HepG2 (cell line): ENCODE data around the gene CDKL2. TPM values are rescaled to one million over a fixed set of nuclear protein-coding genes. Genes with fewer than 3 reads are reported as not detected.
"Not testable (repeated sequence)": the region's sequence is repeated elsewhere in the genome, so short reads cannot be mapped to it uniquely, and the experiment has no call there.

Experiments used
- ATAC-seq: fragments of 200-7000 bp; cut with Tn5 transposase; 3 replicates; pipeline ENCODE4 v1.9.1; 2020; ENCODE audit warnings: mild to moderate bottlenecking, moderate library complexity
- BruUV-seq: library from RNA; stranded (reverse); fragments of 400-500 nt; replicated peaks from 2 replicates; lab custom pipeline; 2021; lab: Mats Ljungman, UMichigan
- CTCF ChIA-PET: fragments of 300-600 bp; formaldehyde crosslinking; extraction: SDS; loops from one replicate; lab custom pipeline; 2021; ENCODE audit warnings: low total read pairs, inconsistent platforms, low intra/inter-chr PET ratio; lab: Yijun Ruan, JAX
- POLR2A ChIA-PET: fragments of 350-600 bp; sonication (Branson Sonifier 250); formaldehyde crosslinking; loops from one replicate; lab custom pipeline; 2020; ENCODE audit warnings: antibody characterized with exemption, inconsistent platforms; lab: Yijun Ruan, JAX
- DNase-seq: peaks from one replicate; pipeline ENCODE4 v3.0.0-alpha.2; 2015; ENCODE audit warnings: low spot score
- FAIRE-seq: peaks from 3 replicates; lab custom pipeline; 2011; peaks lifted over from hg19 to GRCh38; lab: Jason Lieb, UNC
- H2AFZ ChIP-seq: one replicate; pipeline ENCODE4 v1.6.1; 2011; ENCODE audit warnings: low read length, inconsistent platforms
- H3K27ac ChIP-seq: fragments of 300-600 bp; 3 replicates; pipeline ENCODE4 v1.8.0; 2011; ENCODE audit warnings: mixed run types, mild to moderate bottlenecking, mixed read lengths, low read length, inconsistent platforms; ENCODE audit not compliant: insufficient read depth; ENCODE audit errors: extremely low read length
- H3K27me3 ChIP-seq, 2 experiments: fragments of 200-600 bp in 1 of 2; 2 replicates in 1 of 2; 3 replicates in 1 of 2; pipeline versions ENCODE4 v1.6.0 to v1.8.0; 2011; ENCODE audit warnings: low read length in 2 of 2, mild to moderate bottlenecking in 2 of 2, moderate library complexity in 2 of 2, inconsistent platforms in 1 of 2; ENCODE audit not compliant: insufficient read depth in 2 of 2, control insufficient read depth in 1 of 2
- H3K36me3 ChIP-seq, 2 experiments: fragments of 200-600 bp in 1 of 2; replicated peaks in 1 of 2; 2 replicates in 1 of 2; 3 replicates in 1 of 2; pipeline versions ENCODE4 v1.5.1 to v1.8.0; 2011; ENCODE audit warnings: low read length in 2 of 2, inconsistent platforms in 1 of 2; ENCODE audit not compliant: insufficient read depth in 2 of 2, control insufficient read depth in 1 of 2
- H3K4me1 ChIP-seq: 2 replicates; pipeline ENCODE4 v1.5.1; 2012; ENCODE audit warnings: low read length, inconsistent platforms; ENCODE audit not compliant: insufficient read depth
- H3K4me2 ChIP-seq: 2 replicates; pipeline ENCODE4 v1.6.0; 2011; ENCODE audit warnings: low read depth, low read length, inconsistent platforms
- H3K4me3 ChIP-seq, 3 experiments: fragments of 200-600 bp in 1 of 3; sonication (generic), shearing (Covaris generic) in 1 of 3; replicated peaks in 1 of 3; 2 replicates each; pipeline ENCODE4 v1.5.1; 2011 to 2016; ENCODE audit warnings: low read length in 3 of 3, inconsistent platforms in 2 of 3, low read depth in 2 of 3, mild to moderate bottlenecking in 2 of 3, control low read depth in 1 of 3, mixed read lengths in 1 of 3; ENCODE audit not compliant: insufficient read depth in 1 of 3
- H3K79me2 ChIP-seq: one replicate; pipeline ENCODE4 v1.6.1; 2011; ENCODE audit warnings: low read length, inconsistent platforms; ENCODE audit not compliant: insufficient read depth
- H3K9ac ChIP-seq: 2 replicates; pipeline ENCODE4 v1.6.0; 2011; ENCODE audit warnings: mild to moderate bottlenecking, low read depth, low read length, inconsistent platforms; ENCODE audit not compliant: insufficient read depth
- H3K9me3 ChIP-seq: 2 replicates; pipeline ENCODE4 v1.5.1; 2012; ENCODE audit warnings: mild to moderate bottlenecking, low read length
- H4K20me1 ChIP-seq: 2 replicates; pipeline ENCODE4 v1.6.0; 2011; ENCODE audit warnings: inconsistent platforms, mild to moderate bottlenecking, low read length, moderate library complexity; ENCODE audit not compliant: insufficient read depth
- CENPT ChIP-seq: sonication (generic); formaldehyde crosslinking; IDR thresholded peaks from 2 replicates; pipeline ENCODE4 v1.8.0; 2022; ENCODE audit warnings: low read depth, mild to moderate bottlenecking, moderate library complexity, missing genetic modification reagents
- FOSL1 ChIP-seq: sonication (generic); formaldehyde crosslinking; IDR thresholded peaks from 2 replicates; pipeline ENCODE4 v1.9.0; 2021; ENCODE audit warnings: missing genetic modification reagents, borderline replicate concordance
- FOXA3 ChIP-seq: IDR thresholded peaks from 2 replicates; pipeline ENCODE4 v1.6.1; 2016; ENCODE audit warnings: missing genetic modification reagents, missing compliant biosample characterization
- KDM1A ChIP-seq: IDR thresholded peaks from 2 replicates; pipeline ENCODE4 v1.6.1; 2016; ENCODE audit warnings: missing compliant biosample characterization
- MBD4 ChIP-seq: IDR thresholded peaks from 2 replicates; pipeline ENCODE4 v1.6.1; 2012; ENCODE audit warnings: low read length, inconsistent platforms, borderline replicate concordance
- POLR2A ChIP-seq, 2 experiments: IDR thresholded peaks; 2 replicates each; pipeline ENCODE4 v1.6.1; 2011; ENCODE audit warnings: low read depth in 2 of 2, low read length in 2 of 2, mild to moderate bottlenecking in 1 of 2, moderate library complexity in 1 of 2; ENCODE audit not compliant: insufficient read depth in 1 of 2
- RAD21 ChIP-seq: fragments of 450-650 bp; formaldehyde crosslinking; IDR thresholded peaks from 2 replicates; pipeline ENCODE4 v1.5.0; 2020; ENCODE audit warnings: mild to moderate bottlenecking
- RFXAP ChIP-seq: sonication (generic); formaldehyde crosslinking; IDR thresholded peaks from 2 replicates; pipeline ENCODE4 v1.4.0; 2020; ENCODE audit warnings: missing genetic modification reagents, borderline replicate concordance
- RNF2 ChIP-seq: fragments of 450-650 bp; conservative IDR thresholded peaks from 2 replicates; pipeline ENCODE4 v1.6.1; 2016; ENCODE audit warnings: low read depth
- SP1 ChIP-seq, 2 experiments: fragments of 450-650 bp in 1 of 2; sonication (generic) in 1 of 2; formaldehyde crosslinking in 1 of 2; IDR thresholded peaks; 2 replicates each; pipeline versions ENCODE4 v1.4.0 to v1.6.1; 2016 to 2020; ENCODE audit warnings: missing genetic modification reagents in 1 of 2
- SYNCRIP ChIP-seq: fragments of 200-400 bp; formaldehyde crosslinking; IDR thresholded peaks from 2 replicates; pipeline ENCODE4 v1.6.1; 2018; ENCODE audit warnings: mild to moderate bottlenecking, low read depth, low read length; ENCODE audit not compliant: insufficient read depth
- TBL1XR1 ChIP-seq: fragments of 150-350 bp; IDR thresholded peaks from 2 replicates; pipeline ENCODE4 v1.6.1; 2014; ENCODE audit warnings: borderline replicate concordance, low read length; ENCODE audit not compliant: partially characterized antibody
- ZC3H13 ChIP-seq: sonication (generic); formaldehyde crosslinking; IDR thresholded peaks from 2 replicates; pipeline ENCODE4 v1.8.1; 2023; ENCODE audit warnings: mild to moderate bottlenecking, missing genetic modification reagents, moderate library complexity
- ZKSCAN8 ChIP-seq: IDR thresholded peaks from 2 replicates; pipeline ENCODE4 v1.6.1; 2016; ENCODE audit warnings: borderline replicate concordance, missing genetic modification reagents, missing compliant biosample characterization
- ZNF839 ChIP-seq: sonication (generic); formaldehyde crosslinking; IDR thresholded peaks from 2 replicates; pipeline ENCODE4 v1.4.0; 2020; ENCODE audit warnings: missing genetic modification reagents, mild to moderate bottlenecking, borderline replicate concordance
- ZSCAN25 ChIP-seq: sonication (generic); formaldehyde crosslinking; IDR thresholded peaks from 2 replicates; pipeline ENCODE4 v1.8.0; 2022; ENCODE audit warnings: mild to moderate bottlenecking, missing genetic modification reagents
- WGBS: methylation state at CpG from one replicate; pipeline ENCODE4 v1.1.6; 2017; ENCODE audit warnings: low lambda C conversion rate; 5-methylcytosine and 5-hydroxymethylcytosine counted together
- in situ Hi-C: cut with HindIII; loops from 2 replicates; pipeline ENCODE4 v1.10.0; 2017; ENCODE audit warnings: low pct_unique_long_range_greater_than_20kb; ENCODE audit not compliant: extremely low pct_ligation_motif_present
- intact Hi-C: fragments of 100-400 bp; cut with micrococcal nuclease; formaldehyde crosslinking; loops from one replicate; pipeline ENCODE4 v1.10.0; 2022; ENCODE audit not compliant: unreplicated experiment
- polyA plus RNA-seq, 8 experiments: library from polyadenylated mRNA; depleted of rRNA in 3 of 8; stranded (reverse) in 7 of 8; unstranded in 1 of 8; fragments of >200 nt; fragmentation: Illumina TruSeq in 4 of 8; extraction: Trizol in 4 of 8; gene quantifications; 2 replicates each; pipeline versions ENCODE4 v1.2.1 to v1.2.3, GENCODE V29; 2011 to 2016; ENCODE audit warnings: low read depth in 4 of 8, missing spikeins in 1 of 8, mixed read lengths in 1 of 8; ENCODE audit not compliant: insufficient read depth in 1 of 8
- total RNA-seq, 5 experiments: library from RNA; depleted of rRNA; stranded (reverse); fragments of >200 nt; fragmentation: Illumina TruSeq; extraction: Trizol; gene quantifications; 2 replicates each; pipeline ENCODE4 v1.2.3, GENCODE V29; 2016; ENCODE audit warnings: low read depth in 1 of 5
- TF ChIP-seq, protein P1 (sequence below): fragments of 450-650 bp; IDR thresholded peaks from 2 replicates; pipeline ENCODE4 v1.6.1; 2017; ENCODE audit warnings: mild to moderate bottlenecking
- TF ChIP-seq, protein P2 (sequence below): sonication (generic); formaldehyde crosslinking; conservative IDR thresholded peaks from 2 replicates; pipeline ENCODE4 v1.5.0; 2020; ENCODE audit warnings: missing genetic modification reagents

Gene CDKL2
- total and polyA plus RNA-seq, 2 of the 13 experiments (the other 11 are each of a cell fraction or from before 2014, with no cell fraction given): not detected

DNA sequence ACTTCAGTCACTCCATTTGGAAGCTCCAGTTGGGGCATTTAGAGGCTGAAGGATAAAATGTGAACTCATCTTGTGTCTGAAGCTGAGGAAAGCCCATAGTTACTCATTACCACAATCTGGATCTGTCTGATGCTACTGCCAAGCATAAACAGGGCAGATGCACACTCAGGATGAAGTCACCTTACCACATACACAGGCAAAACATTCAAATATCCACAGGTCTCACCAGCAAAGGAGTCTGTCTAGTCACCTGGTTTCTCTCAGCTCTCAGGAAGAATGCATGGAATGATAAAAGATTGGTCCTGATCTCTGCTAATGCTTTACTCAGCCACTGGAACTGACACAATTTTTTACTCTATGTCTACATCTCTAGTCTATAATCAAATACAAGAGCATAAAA lies 87.5 kb downstream of the CDKL2 start:
- Histone ChIP-seq H3K27ac (no peak overlapping the region), H3K9me3 (no peaks in the 10 kb centered on the region), H3K4me3 (no peak overlapping the region), H3K9ac (no peak overlapping the region), H4K20me1 (no peaks in the 10 kb centered on the region), H3K4me2 (no peak overlapping the region), H2AFZ (no peak overlapping the region), H3K4me1 (peaks cover 2% of the 10 kb centered on the region; the same call in 1 of the 2 replicates), H3K79me2 (no peaks in the 10 kb centered on the region), H3K27me3 (no peaks in the 10 kb centered on the region), H3K36me3 (peaks cover 1 to 6% of the 10 kb centered on the region in 2 experiments; a peak in 1 of 5 replicates)
- in situ Hi-C loops (no loop called here), intact Hi-C loops (no loop called here)
- DNase-seq (no peak), FAIRE-seq (no peak), ATAC-seq (no peak)
- BruUV-seq: no TSS peak
- POLR2A ChIA-PET: no interaction called here
- TF ChIP-seq TBL1XR1 (no peak), FOSL1 (CRISPR knock-in tag) (no peak), SP1 (IDR thresholded peaks at IDR 0.05) (no peak), SP1 (CRISPR knock-in tag; IDR thresholded peaks at IDR 0.05) (no peak), ZC3H13 (CRISPR knock-in tag) (no peak), SYNCRIP (no peak), MBD4 (no peak), FOXA3 (CRISPR knock-in tag) (no peak), ZNF839 (CRISPR knock-in tag) (no peak), KDM1A (CRISPR knock-in tag) (no peak), CENPT (CRISPR knock-in tag) (no peak), RFXAP (CRISPR knock-in tag) (no peak), ZKSCAN8 (CRISPR knock-in tag) (no peak), RNF2 (no peak), POLR2A (IDR thresholded peaks at IDR 0.05; ENCODE audit: insufficient read depth in 1 of 2, low read depth in 2 of 2, low read length in 2 of 2) (no peak), RAD21 (CRISPR knock-in tag) (no peak), ZSCAN25 (no peak)
- TF ChIP-seq, protein P1, sequence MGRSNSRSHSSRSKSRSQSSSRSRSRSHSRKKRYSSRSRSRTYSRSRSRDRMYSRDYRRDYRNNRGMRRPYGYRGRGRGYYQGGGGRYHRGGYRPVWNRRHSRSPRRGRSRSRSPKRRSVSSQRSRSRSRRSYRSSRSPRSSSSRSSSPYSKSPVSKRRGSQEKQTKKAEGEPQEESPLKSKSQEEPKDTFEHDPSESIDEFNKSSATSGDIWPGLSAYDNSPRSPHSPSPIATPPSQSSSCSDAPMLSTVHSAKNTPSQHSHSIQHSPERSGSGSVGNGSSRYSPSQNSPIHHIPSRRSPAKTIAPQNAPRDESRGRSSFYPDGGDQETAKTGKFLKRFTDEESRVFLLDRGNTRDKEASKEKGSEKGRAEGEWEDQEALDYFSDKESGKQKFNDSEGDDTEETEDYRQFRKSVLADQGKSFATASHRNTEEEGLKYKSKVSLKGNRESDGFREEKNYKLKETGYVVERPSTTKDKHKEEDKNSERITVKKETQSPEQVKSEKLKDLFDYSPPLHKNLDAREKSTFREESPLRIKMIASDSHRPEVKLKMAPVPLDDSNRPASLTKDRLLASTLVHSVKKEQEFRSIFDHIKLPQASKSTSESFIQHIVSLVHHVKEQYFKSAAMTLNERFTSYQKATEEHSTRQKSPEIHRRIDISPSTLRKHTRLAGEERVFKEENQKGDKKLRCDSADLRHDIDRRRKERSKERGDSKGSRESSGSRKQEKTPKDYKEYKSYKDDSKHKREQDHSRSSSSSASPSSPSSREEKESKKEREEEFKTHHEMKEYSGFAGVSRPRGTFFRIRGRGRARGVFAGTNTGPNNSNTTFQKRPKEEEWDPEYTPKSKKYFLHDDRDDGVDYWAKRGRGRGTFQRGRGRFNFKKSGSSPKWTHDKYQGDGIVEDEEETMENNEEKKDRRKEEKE: no peak
- TF ChIP-seq, protein P2, sequence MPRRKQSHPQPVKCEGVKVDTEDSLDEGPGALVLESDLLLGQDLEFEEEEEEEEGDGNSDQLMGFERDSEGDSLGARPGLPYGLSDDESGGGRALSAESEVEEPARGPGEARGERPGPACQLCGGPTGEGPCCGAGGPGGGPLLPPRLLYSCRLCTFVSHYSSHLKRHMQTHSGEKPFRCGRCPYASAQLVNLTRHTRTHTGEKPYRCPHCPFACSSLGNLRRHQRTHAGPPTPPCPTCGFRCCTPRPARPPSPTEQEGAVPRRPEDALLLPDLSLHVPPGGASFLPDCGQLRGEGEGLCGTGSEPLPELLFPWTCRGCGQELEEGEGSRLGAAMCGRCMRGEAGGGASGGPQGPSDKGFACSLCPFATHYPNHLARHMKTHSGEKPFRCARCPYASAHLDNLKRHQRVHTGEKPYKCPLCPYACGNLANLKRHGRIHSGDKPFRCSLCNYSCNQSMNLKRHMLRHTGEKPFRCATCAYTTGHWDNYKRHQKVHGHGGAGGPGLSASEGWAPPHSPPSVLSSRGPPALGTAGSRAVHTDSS (CRISPR knock-in tag): no peak
- CTCF ChIA-PET: no interaction called here

DNA sequence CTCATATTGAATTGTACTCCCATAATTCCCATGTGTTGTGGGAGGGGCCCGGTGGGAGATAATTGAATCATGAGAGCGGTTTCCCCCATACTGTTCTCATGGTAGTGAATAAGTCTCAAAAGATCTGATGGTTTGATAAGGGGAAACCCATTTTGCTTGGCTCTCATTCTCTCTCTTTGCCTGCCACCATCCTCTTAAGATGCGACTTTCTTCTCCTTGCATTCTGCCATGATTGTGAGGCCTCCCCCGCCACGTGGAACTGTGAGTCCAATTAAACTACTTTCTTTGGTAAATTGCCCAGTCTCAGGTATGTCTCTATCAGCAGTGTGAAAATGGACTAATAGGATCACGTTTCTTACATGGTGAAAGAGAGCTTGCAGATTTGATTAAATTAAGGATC lies 93.0 kb downstream of the CDKL2 start:
- H3K27ac ChIP-seq, H3K9ac ChIP-seq, ATAC-seq, H2AFZ ChIP-seq, H3K36me3 ChIP-seq, H4K20me1 ChIP-seq, in situ Hi-C loops, intact Hi-C loops, DNase-seq, H3K27me3 ChIP-seq, H3K79me2 ChIP-seq, H3K4me2 ChIP-seq, CTCF ChIA-PET, H3K4me3 ChIP-seq, FAIRE-seq, H3K9me3 ChIP-seq, BruUV-seq, H3K4me1 ChIP-seq, POLR2A ChIA-PET: not testable (repeated sequence)
- WGBS: 97% methylated on average over 6 of the region's 6 CpGs
